Measurements from ENCODE around the gene SLC38A2. TPM values are rescaled to one million over a fixed set of nuclear protein-coding genes. Genes with fewer than 3 reads are reported as not detected.

Gene SLC38A2
- polyA plus RNA-seq, 4 donors = 145 to 278 (median 208) TPM

GRCh38 chr12:46363582-46364299, 8.8 kb downstream of the SLC38A2 start:
- no peak for DNase-seq (ENCODE audit: low read depth in 4 of 4, low spot score in 3 of 4)

- no peak for DNase-seq (ENCODE audit: low read depth in 4 of 4, low spot score in 3 of 4)
These were observed 9.5 kb downstream of the SLC38A2 start for GRCh38 chr12:46362895-46363581.

GRCh38 chr12:46361667-46362034, 10.9 kb downstream of the SLC38A2 start:
- DNase-seq (ENCODE audit: low read depth in 4 of 4, low spot score in 3 of 4) = no peak

GRCh38 chr12:46360908-46361666, 11.5 kb downstream of the SLC38A2 start:
- DNase-seq (ENCODE audit: low read depth in 4 of 4, low spot score in 3 of 4) = no peak

- DNase-seq (ENCODE audit: low read depth in 4 of 4, low spot score in 3 of 4) = no peak
These were observed 12.2 kb downstream of the SLC38A2 start for GRCh38 chr12:46360370-46360769.

- DNase-seq (ENCODE audit: low read depth in 4 of 4, low spot score in 3 of 4) = no peak
These were observed 12.8 kb downstream of the SLC38A2 start for GRCh38 chr12:46359667-46360280.

GRCh38 chr12:46358791-46359666, 13.5 kb downstream of the SLC38A2 start:
- no peak for DNase-seq (ENCODE audit: low read depth in 4 of 4, low spot score in 3 of 4)

GRCh38 chr12:46358325-46358700, 14.3 kb downstream of the SLC38A2 start:
- no peak for DNase-seq (ENCODE audit: low read depth in 4 of 4, low spot score in 3 of 4)

- DNase-seq (ENCODE audit: low read depth in 4 of 4, low spot score in 3 of 4) = no peak
These were observed 14.9 kb downstream of the SLC38A2 start for GRCh38 chr12:46357438-46358324.

GRCh38 chr12:46356655-46357437, 15.7 kb downstream of the SLC38A2 start:
- no peak for DNase-seq (ENCODE audit: low read depth in 4 of 4, low spot score in 3 of 4)

- no peak for DNase-seq (ENCODE audit: low read depth in 4 of 4, low spot score in 3 of 4)
These were observed 17.8 kb downstream of the SLC38A2 start for GRCh38 chr12:46354802-46355199.

- no peak for DNase-seq (ENCODE audit: low read depth in 4 of 4, low spot score in 3 of 4)
These were observed 18.3 kb downstream of the SLC38A2 start for GRCh38 chr12:46354111-46354801.

GRCh38 chr12:46351886-46352650, 20.5 kb downstream of the SLC38A2 start:
- no peak for DNase-seq (ENCODE audit: low read depth in 4 of 4, low spot score in 3 of 4)

GRCh38 chr12:46351138-46351537, 21.4 kb downstream of the SLC38A2 start:
- no peak for DNase-seq (ENCODE audit: low read depth in 4 of 4, low spot score in 3 of 4)

GRCh38 chr12:46349253-46349652, 23.3 kb downstream of the SLC38A2 start:
- no peak for DNase-seq (ENCODE audit: low read depth in 4 of 4, low spot score in 3 of 4)

- no peak for DNase-seq (ENCODE audit: low read depth in 4 of 4, low spot score in 3 of 4)
These were observed 29.3 kb downstream of the SLC38A2 start for GRCh38 chr12:46343118-46343852.

Measured in right renal pelvis (tissue), 4 donors.